ENCODE measurements around the gene FNDC11. TPM values are rescaled to one million over a fixed set of nuclear protein-coding genes. Genes with fewer than 3 reads are reported as not detected.

Gene FNDC11
- total and polyA plus RNA-seq, 4 donors = under 0.01 to 0.01 TPM; not detected in 2

DNA sequence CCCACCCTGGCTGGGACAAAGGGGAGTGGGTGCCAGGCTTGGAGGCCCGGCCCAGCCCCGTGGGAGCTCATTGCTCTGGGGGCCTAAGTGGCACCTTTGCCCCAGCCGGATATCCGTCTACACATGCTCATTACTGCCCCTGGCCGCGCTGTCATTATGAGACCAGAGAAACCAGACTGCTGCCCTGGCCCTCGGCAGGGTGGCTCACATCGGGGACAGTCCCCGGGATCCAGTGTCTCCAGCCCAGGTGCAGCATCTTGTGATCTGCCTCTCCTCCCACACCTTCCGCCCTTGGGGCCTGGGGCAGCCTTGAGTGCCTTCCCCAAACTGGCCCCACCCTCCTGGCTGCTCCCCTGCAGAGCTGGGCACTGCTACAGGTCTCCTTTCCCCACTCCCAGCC, 11.3 kb upstream of the FNDC11 start:
- no peaks in the 10 kb centered on the region for H3K9me3 ChIP-seq (ENCODE audit: control insufficient read depth in 4 of 4, low read length in 3 of 4)
- TF ChIP-seq EGR1 (IDR thresholded peaks at IDR 0.05; ENCODE audit: low read depth in 2 of 2) (no peak), SP1 (IDR thresholded peaks at IDR 0.05) (no peak), GABPA (IDR thresholded peaks at IDR 0.05 in 1 of 2, conservative IDR thresholded peaks at IDR 0.05 in 1 of 2) (no peak), TAF1 (conservative IDR thresholded peaks at IDR 0.05) (no peak), NR2F2 (IDR thresholded peaks at IDR 0.05) (no peak), HNF4A (conservative IDR thresholded peaks at IDR 0.05) (no peak), YY1 (IDR thresholded peaks at IDR 0.05) (no peak), FOXA1 (IDR thresholded peaks at IDR 0.05) (no peak), RXRA (IDR thresholded peaks at IDR 0.05) (no peak), HNF4G (IDR thresholded peaks at IDR 0.05) (no peak), FOXA2 (IDR thresholded peaks at IDR 0.05) (no peak)
- TF ChIP-seq, protein P1, sequence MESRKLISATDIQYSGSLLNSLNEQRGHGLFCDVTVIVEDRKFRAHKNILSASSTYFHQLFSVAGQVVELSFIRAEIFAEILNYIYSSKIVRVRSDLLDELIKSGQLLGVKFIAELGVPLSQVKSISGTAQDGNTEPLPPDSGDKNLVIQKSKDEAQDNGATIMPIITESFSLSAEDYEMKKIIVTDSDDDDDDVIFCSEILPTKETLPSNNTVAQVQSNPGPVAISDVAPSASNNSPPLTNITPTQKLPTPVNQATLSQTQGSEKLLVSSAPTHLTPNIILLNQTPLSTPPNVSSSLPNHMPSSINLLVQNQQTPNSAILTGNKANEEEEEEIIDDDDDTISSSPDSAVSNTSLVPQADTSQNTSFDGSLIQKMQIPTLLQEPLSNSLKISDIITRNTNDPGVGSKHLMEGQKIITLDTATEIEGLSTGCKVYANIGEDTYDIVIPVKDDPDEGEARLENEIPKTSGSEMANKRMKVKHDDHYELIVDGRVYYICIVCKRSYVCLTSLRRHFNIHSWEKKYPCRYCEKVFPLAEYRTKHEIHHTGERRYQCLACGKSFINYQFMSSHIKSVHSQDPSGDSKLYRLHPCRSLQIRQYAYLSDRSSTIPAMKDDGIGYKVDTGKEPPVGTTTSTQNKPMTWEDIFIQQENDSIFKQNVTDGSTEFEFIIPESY (IDR thresholded peaks at IDR 0.05) = no peak
- TF ChIP-seq, protein P2, sequence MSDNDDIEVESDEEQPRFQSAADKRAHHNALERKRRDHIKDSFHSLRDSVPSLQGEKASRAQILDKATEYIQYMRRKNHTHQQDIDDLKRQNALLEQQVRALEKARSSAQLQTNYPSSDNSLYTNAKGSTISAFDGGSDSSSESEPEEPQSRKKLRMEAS (IDR thresholded peaks at IDR 0.05) = no peak
- TF ChIP-seq, protein P3, sequence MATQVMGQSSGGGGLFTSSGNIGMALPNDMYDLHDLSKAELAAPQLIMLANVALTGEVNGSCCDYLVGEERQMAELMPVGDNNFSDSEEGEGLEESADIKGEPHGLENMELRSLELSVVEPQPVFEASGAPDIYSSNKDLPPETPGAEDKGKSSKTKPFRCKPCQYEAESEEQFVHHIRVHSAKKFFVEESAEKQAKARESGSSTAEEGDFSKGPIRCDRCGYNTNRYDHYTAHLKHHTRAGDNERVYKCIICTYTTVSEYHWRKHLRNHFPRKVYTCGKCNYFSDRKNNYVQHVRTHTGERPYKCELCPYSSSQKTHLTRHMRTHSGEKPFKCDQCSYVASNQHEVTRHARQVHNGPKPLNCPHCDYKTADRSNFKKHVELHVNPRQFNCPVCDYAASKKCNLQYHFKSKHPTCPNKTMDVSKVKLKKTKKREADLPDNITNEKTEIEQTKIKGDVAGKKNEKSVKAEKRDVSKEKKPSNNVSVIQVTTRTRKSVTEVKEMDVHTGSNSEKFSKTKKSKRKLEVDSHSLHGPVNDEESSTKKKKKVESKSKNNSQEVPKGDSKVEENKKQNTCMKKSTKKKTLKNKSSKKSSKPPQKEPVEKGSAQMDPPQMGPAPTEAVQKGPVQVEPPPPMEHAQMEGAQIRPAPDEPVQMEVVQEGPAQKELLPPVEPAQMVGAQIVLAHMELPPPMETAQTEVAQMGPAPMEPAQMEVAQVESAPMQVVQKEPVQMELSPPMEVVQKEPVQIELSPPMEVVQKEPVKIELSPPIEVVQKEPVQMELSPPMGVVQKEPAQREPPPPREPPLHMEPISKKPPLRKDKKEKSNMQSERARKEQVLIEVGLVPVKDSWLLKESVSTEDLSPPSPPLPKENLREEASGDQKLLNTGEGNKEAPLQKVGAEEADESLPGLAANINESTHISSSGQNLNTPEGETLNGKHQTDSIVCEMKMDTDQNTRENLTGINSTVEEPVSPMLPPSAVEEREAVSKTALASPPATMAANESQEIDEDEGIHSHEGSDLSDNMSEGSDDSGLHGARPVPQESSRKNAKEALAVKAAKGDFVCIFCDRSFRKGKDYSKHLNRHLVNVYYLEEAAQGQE (IDR thresholded peaks at IDR 0.05) = no peak
- TF ChIP-seq, protein P4, sequence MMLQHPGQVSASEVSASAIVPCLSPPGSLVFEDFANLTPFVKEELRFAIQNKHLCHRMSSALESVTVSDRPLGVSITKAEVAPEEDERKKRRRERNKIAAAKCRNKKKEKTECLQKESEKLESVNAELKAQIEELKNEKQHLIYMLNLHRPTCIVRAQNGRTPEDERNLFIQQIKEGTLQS (IDR thresholded peaks at IDR 0.05) = no peak
- TF ChIP-seq, protein P5, sequence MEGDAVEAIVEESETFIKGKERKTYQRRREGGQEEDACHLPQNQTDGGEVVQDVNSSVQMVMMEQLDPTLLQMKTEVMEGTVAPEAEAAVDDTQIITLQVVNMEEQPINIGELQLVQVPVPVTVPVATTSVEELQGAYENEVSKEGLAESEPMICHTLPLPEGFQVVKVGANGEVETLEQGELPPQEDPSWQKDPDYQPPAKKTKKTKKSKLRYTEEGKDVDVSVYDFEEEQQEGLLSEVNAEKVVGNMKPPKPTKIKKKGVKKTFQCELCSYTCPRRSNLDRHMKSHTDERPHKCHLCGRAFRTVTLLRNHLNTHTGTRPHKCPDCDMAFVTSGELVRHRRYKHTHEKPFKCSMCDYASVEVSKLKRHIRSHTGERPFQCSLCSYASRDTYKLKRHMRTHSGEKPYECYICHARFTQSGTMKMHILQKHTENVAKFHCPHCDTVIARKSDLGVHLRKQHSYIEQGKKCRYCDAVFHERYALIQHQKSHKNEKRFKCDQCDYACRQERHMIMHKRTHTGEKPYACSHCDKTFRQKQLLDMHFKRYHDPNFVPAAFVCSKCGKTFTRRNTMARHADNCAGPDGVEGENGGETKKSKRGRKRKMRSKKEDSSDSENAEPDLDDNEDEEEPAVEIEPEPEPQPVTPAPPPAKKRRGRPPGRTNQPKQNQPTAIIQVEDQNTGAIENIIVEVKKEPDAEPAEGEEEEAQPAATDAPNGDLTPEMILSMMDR (IDR thresholded peaks at IDR 0.05; ENCODE audit: low read depth, low read length, missing input control) = no peak
- DNase-seq (ENCODE audit: low spot score) = no peak
- H3K9ac ChIP-seq (ENCODE audit: low read depth in 1 of 2, low read length in 2 of 2) = no peak overlapping the region
- peaks cover 0 to 3% (median under 1%) of the 10 kb centered on the region in 4 donors for H3K4me1 ChIP-seq (ENCODE audit: control insufficient read depth in 4 of 4, insufficient read depth in 4 of 4, low read length in 3 of 4)
- H3K27ac ChIP-seq (ENCODE audit: low read depth in 1 of 2, low read length in 2 of 2) = no peak overlapping the region
- WGBS = 90% methylated on average over 10 of the region's 10 CpGs
- H3K27me3 ChIP-seq (ENCODE audit: control insufficient read depth in 4 of 4, insufficient read depth in 4 of 4, low read length in 3 of 4) = no peaks in the 10 kb centered on the region
- H3K4me3 ChIP-seq (ENCODE audit: low read depth in 1 of 3, low read length in 3 of 3) = no peak overlapping the region
- no peaks in the 10 kb centered on the region for H3K36me3 ChIP-seq (ENCODE audit: control insufficient read depth in 4 of 4, insufficient read depth in 3 of 4, low read depth in 1 of 4, low read length in 3 of 4)

DNA sequence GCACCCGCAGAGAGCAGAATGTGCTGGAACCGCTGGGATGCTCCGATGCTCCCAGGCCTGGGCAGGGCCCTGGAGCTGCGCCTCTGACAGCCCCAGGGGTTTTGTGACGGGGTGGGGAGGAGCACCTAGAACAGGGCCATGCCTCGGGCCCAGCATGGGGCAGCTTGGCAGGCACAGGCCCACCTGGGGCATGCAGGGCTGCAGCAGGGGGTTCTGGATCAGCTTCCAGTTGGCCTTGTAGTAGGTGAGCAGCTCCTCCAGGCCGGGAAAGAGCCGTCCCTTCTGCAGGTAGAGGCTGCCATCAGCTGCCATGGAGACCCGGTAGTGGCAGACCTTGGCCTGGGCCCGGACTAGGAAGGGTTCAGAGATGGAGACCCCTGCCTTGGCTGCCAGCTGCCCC, 10.8 kb upstream of the FNDC11 start:
- Histone ChIP-seq H3K4me1 (ENCODE audit: control insufficient read depth in 4 of 4, insufficient read depth in 4 of 4, low read length in 3 of 4) (no peaks in the 10 kb centered on the region), H3K9ac (ENCODE audit: low read depth in 1 of 2, low read length in 2 of 2) (no peak overlapping the region), H3K4me3 (ENCODE audit: low read depth in 1 of 3, low read length in 3 of 3) (no peak overlapping the region), H3K9me3 (ENCODE audit: control insufficient read depth in 4 of 4, low read length in 3 of 4) (no peaks in the 10 kb centered on the region), H3K27me3 (ENCODE audit: control insufficient read depth in 4 of 4, insufficient read depth in 4 of 4, low read length in 3 of 4) (no peaks in the 10 kb centered on the region), H3K27ac (ENCODE audit: low read depth in 1 of 2, low read length in 2 of 2) (no peak overlapping the region), H3K36me3 (ENCODE audit: control insufficient read depth in 4 of 4, insufficient read depth in 3 of 4, low read depth in 1 of 4, low read length in 3 of 4) (no peaks in the 10 kb centered on the region)
- DNase-seq (ENCODE audit: low spot score) = no peak
- 88% methylated on average over 10 of the region's 10 CpGs for WGBS
- TF ChIP-seq RAD21 (IDR thresholded peaks at IDR 0.05) = no peak
- TF ChIP-seq NR2F2 (IDR thresholded peaks at IDR 0.05) = no peak
- no peak for TF ChIP-seq HNF4A (conservative IDR thresholded peaks at IDR 0.05)
- TF ChIP-seq SP1 (IDR thresholded peaks at IDR 0.05) = no peak
- TF ChIP-seq JUND (IDR thresholded peaks at IDR 0.05) = no peak
- TF ChIP-seq YY1 (IDR thresholded peaks at IDR 0.05) = no peak
- TF ChIP-seq, protein P1 (IDR thresholded peaks at IDR 0.05) = no peak
- TF ChIP-seq, protein P4 (IDR thresholded peaks at IDR 0.05) = no peak
- TF ChIP-seq FOXA2 (IDR thresholded peaks at IDR 0.05) = no peak
- TF ChIP-seq, protein P3 (IDR thresholded peaks at IDR 0.05) = no peak

All from liver (tissue), 9 donors.